Trophoblast cell (in vitro differentiated cells and primary cell): ENCODE results near the gene RNU7-1.
A peak's percentile ranks its signal among the peaks of the same experiment; 100 is the strongest.

ENCODE experiments used
- DNase-seq, 2 donors: peaks; one replicate each; pipeline ENCODE4 v3.0.0-alpha.2; 2016
- H2AFZ ChIP-seq: 2 replicates; pipeline ENCODE4 v1.6.1; 2013; ENCODE audit warnings: low read length, moderate library complexity, mild to moderate bottlenecking; ENCODE audit not compliant: insufficient read depth, poor library complexity
- H2AK5ac ChIP-seq: 2 replicates; pipeline ENCODE4 v1.6.1; 2013; ENCODE audit warnings: mild to moderate bottlenecking, low read length
- H2BK120ac ChIP-seq: 2 replicates; pipeline ENCODE4 v1.6.1; 2013; ENCODE audit warnings: low read length, mild to moderate bottlenecking, moderate library complexity; ENCODE audit not compliant: insufficient read depth, poor library complexity
- H2BK12ac ChIP-seq: 2 replicates; pipeline ENCODE4 v1.6.1; 2013; ENCODE audit warnings: mild to moderate bottlenecking, low read length, moderate library complexity
- H2BK5ac ChIP-seq: 2 replicates; pipeline ENCODE4 v1.6.1; 2013; ENCODE audit warnings: low read length, low read depth, moderate library complexity, mild to moderate bottlenecking; ENCODE audit not compliant: poor library complexity
- H3K14ac ChIP-seq: 2 replicates; pipeline ENCODE4 v1.6.1; 2013; ENCODE audit warnings: mild to moderate bottlenecking, low read length
- H3K18ac ChIP-seq: 2 replicates; pipeline ENCODE4 v1.6.1; 2013; ENCODE audit warnings: mild to moderate bottlenecking, low read length
- H3K23ac ChIP-seq: 2 replicates; pipeline ENCODE4 v1.6.1; 2013; ENCODE audit warnings: low read length
- H3K27ac ChIP-seq: 2 replicates; pipeline ENCODE4 v1.5.1; 2013; ENCODE audit warnings: low read depth, mild to moderate bottlenecking, inconsistent platforms, low read length, moderate library complexity
- H3K27me3 ChIP-seq: 2 replicates; pipeline ENCODE4 v1.6.1; 2013; ENCODE audit warnings: inconsistent platforms, mild to moderate bottlenecking, low read length, moderate library complexity; ENCODE audit not compliant: insufficient read depth
- H3K36me3 ChIP-seq, 2 experiments: 1 replicate in 1 of 2; 2 replicates in 1 of 2; pipeline ENCODE4 v1.6.1; 2013; ENCODE audit warnings: low read length in 2 of 2, mild to moderate bottlenecking in 2 of 2, moderate library complexity in 1 of 2; ENCODE audit not compliant: insufficient read depth in 2 of 2, control insufficient read depth in 1 of 2
- H3K4ac ChIP-seq: 2 replicates; pipeline ENCODE4 v1.6.1; 2013; ENCODE audit warnings: low read depth, mild to moderate bottlenecking, low read length, moderate library complexity
- H3K4me1 ChIP-seq, 2 experiments: 1 replicate in 1 of 2; 2 replicates in 1 of 2; pipeline ENCODE4 v1.6.1; 2013; ENCODE audit warnings: low read length in 2 of 2, mild to moderate bottlenecking in 2 of 2, moderate library complexity in 1 of 2; ENCODE audit not compliant: insufficient read depth in 2 of 2, control insufficient read depth in 1 of 2
- H3K4me2 ChIP-seq: 2 replicates; pipeline ENCODE4 v1.6.1; 2013; ENCODE audit warnings: inconsistent platforms, mild to moderate bottlenecking, low read length, moderate library complexity
- H3K4me3 ChIP-seq: 2 replicates; pipeline ENCODE4 v1.5.1; 2013; ENCODE audit warnings: mild to moderate bottlenecking, low read depth, low read length, inconsistent platforms
- H3K79me1 ChIP-seq: one replicate; pipeline ENCODE4 v1.6.1; 2013; ENCODE audit warnings: low read length
- H3K79me2 ChIP-seq: 2 replicates; pipeline ENCODE4 v1.6.1; 2013; ENCODE audit warnings: low read length, mild to moderate bottlenecking; ENCODE audit not compliant: control insufficient read depth, insufficient read depth, poor library complexity
- H3K9ac ChIP-seq: 2 replicates; pipeline ENCODE4 v1.6.1; 2013; ENCODE audit warnings: mild to moderate bottlenecking, low read length
- H3K9me3 ChIP-seq: 2 replicates; pipeline ENCODE4 v1.6.1; 2013; ENCODE audit warnings: low read depth, mild to moderate bottlenecking, control low read depth, inconsistent platforms, low read length; ENCODE audit not compliant: insufficient read depth
- H4K12ac ChIP-seq: 2 replicates; pipeline ENCODE4 v1.6.1; 2013; ENCODE audit warnings: low read depth, mild to moderate bottlenecking, low read length, moderate library complexity
- H4K8ac ChIP-seq: 2 replicates; pipeline ENCODE4 v1.6.1; 2013; ENCODE audit warnings: low read depth, mild to moderate bottlenecking, low read length, moderate library complexity
- H4K91ac ChIP-seq: one replicate; pipeline ENCODE4 v1.6.1; 2013; ENCODE audit warnings: low read depth, mild to moderate bottlenecking, low read length, moderate library complexity
- WGBS: extraction: QIAGEN DNeasy Blood & Tissue Kit; methylation state at CpG from one replicate; pipeline ENCODE4 v1.1.7; 2013; ENCODE audit warnings: missing lambda C conversion rate; ENCODE audit not compliant: insufficient read length, insufficient coverage; ENCODE audit errors: extremely low coverage; 5-methylcytosine and 5-hydroxymethylcytosine counted together

The RNU7-1 gene

GRCh38 chr12:6953442-6954315 lies 10.1 kb downstream of the RNU7-1 start:
- no peak overlapping the region for H2AK5ac ChIP-seq
- H4K91ac ChIP-seq = no peak overlapping the region
- H3K27me3 ChIP-seq = no peaks in the 10 kb centered on the region
- H3K4me1 ChIP-seq = peaks cover 5 to 10% of the 10 kb centered on the region in 2 experiments
- no peak overlapping the region for H3K4ac ChIP-seq
- H4K12ac ChIP-seq = no peak overlapping the region
- H3K36me3 ChIP-seq = peaks cover 9 to 11% of the 10 kb centered on the region in 2 experiments
- DNase-seq = peak in 1 of 2 donors; percentile 41
- no peak overlapping the region for H2BK120ac ChIP-seq
- H3K4me2 ChIP-seq = no peak overlapping the region
- no peak overlapping the region for H3K18ac ChIP-seq
- no peak overlapping the region for H4K8ac ChIP-seq
- no peak overlapping the region for H3K14ac ChIP-seq
- no peaks in the 10 kb centered on the region for H3K79me1 ChIP-seq
- no peak overlapping the region for H3K4me3 ChIP-seq
- H3K23ac ChIP-seq = no peak overlapping the region
- WGBS = no CpG with 5 or more reads among the region's 24 CpGs
- H3K27ac ChIP-seq = no peak overlapping the region
- H2BK12ac ChIP-seq = no peak overlapping the region
- H3K9me3 ChIP-seq = no peaks in the 10 kb centered on the region
- H3K79me2 ChIP-seq = no peaks in the 10 kb centered on the region
- H3K9ac ChIP-seq = no peak overlapping the region
- H2AFZ ChIP-seq = no peak overlapping the region
- H2BK5ac ChIP-seq = no peak overlapping the region

- H3K4me1 ChIP-seq = peaks cover 5 to 10% of the 10 kb centered on the region in 2 experiments
- DNase-seq = no peak
- peaks cover 9 to 11% of the 10 kb centered on the region in 2 experiments for H3K36me3 ChIP-seq
- no peak overlapping the region for H2AFZ ChIP-seq
- H4K8ac ChIP-seq = no peak overlapping the region
- no peak overlapping the region for H2BK5ac ChIP-seq
- no peaks in the 10 kb centered on the region for H3K79me1 ChIP-seq
- no peak overlapping the region for H3K27ac ChIP-seq
- no peak overlapping the region for H4K91ac ChIP-seq
- H3K4me3 ChIP-seq = peak overlapping the region; percentile 42
- H3K9me3 ChIP-seq = no peaks in the 10 kb centered on the region
- no peak overlapping the region for H3K4ac ChIP-seq
- no peak overlapping the region for H3K23ac ChIP-seq
- no peak overlapping the region for H3K4me2 ChIP-seq
- no peak overlapping the region for H3K14ac ChIP-seq
- H3K27me3 ChIP-seq = no peaks in the 10 kb centered on the region
- H3K9ac ChIP-seq = no peak overlapping the region
- no peaks in the 10 kb centered on the region for H3K79me2 ChIP-seq
- no peak overlapping the region for H2BK12ac ChIP-seq
- H3K18ac ChIP-seq = no peak overlapping the region
- H2AK5ac ChIP-seq = no peak overlapping the region
- no peak overlapping the region for H4K12ac ChIP-seq
- H2BK120ac ChIP-seq = no peak overlapping the region
- WGBS = no CpG with 5 or more reads among the region's 21 CpGs
Observed at GRCh38 chr12:6954316-6955107, 10.9 kb downstream of the RNU7-1 start.

GRCh38 chr12:6955108-6956020 lies 11.7 kb downstream of the RNU7-1 start:
- H3K27me3 ChIP-seq = no peaks in the 10 kb centered on the region
- H3K4me1 ChIP-seq = peaks cover 5 to 10% of the 10 kb centered on the region in 2 experiments
- no peak overlapping the region for H2BK5ac ChIP-seq
- no peak overlapping the region for H2AFZ ChIP-seq
- H3K9ac ChIP-seq = no peak overlapping the region
- H3K79me2 ChIP-seq = no peaks in the 10 kb centered on the region
- H3K18ac ChIP-seq = no peak overlapping the region
- H4K91ac ChIP-seq = no peak overlapping the region
- H3K4ac ChIP-seq = no peak overlapping the region
- H3K27ac ChIP-seq = no peak overlapping the region
- no peak overlapping the region for H3K14ac ChIP-seq
- no peak for DNase-seq
- H2AK5ac ChIP-seq = no peak overlapping the region
- no peaks in the 10 kb centered on the region for H3K9me3 ChIP-seq
- H4K8ac ChIP-seq = no peak overlapping the region
- H3K36me3 ChIP-seq = peaks cover 10 to 15% of the 10 kb centered on the region in 2 experiments
- H3K79me1 ChIP-seq = no peaks in the 10 kb centered on the region
- no peak overlapping the region for H3K4me3 ChIP-seq
- H2BK12ac ChIP-seq = no peak overlapping the region
- no peak overlapping the region for H2BK120ac ChIP-seq
- H3K4me2 ChIP-seq = no peak overlapping the region
- no peak overlapping the region for H4K12ac ChIP-seq
- no peak overlapping the region for H3K23ac ChIP-seq
- no CpG with 5 or more reads among the region's 22 CpGs for WGBS
